SK-N-MC (cell line): ENCODE results near the gene CELSR2.

ENCODE experiments used
- EZH2 ChIP-seq: fragments of 200-600 bp; sonication (generic); IDR thresholded peaks from one replicate; pipeline ENCODE4 v1.6.1; 2017; ENCODE audit warnings: antibody characterized with exemption
- FOXP2 ChIP-seq: optimal IDR thresholded peaks from 2 replicates; pipeline ENCODE3; 2011; ENCODE audit warnings: mild to moderate bottlenecking, moderate library complexity; ENCODE audit not compliant: insufficient read depth; ENCODE audit errors: extremely low read length, control extremely low read depth
- POLR2AphosphoS5 ChIP-seq: IDR thresholded peaks from 2 replicates; pipeline ENCODE4 v1.6.1; 2012; ENCODE audit warnings: mild to moderate bottlenecking, low read depth, low read length, borderline replicate concordance

DNA sequence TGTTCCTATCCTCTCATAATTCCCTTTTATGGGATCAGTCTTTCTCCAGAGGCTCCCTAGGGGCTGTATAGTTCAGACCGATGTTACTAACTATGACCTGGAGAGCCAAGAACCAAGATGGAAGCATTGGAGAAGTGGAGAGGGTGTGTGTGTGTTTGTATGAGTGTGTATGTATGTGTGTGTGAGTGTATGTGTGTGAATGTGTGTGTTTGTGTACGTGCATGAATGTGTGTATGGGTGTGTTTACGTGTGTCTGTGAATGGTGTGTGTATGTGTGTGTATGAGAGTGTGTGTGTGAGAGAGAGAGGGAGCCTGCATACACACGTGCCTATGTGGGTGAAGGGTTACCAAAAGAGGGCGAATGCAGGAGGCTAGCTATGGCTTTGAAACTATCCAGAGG lies 52.5 kb downstream of the CELSR2 start:
- no peak for TF ChIP-seq POLR2AphosphoS5
- TF ChIP-seq EZH2: no peak
- TF ChIP-seq FOXP2: no peak
